Glomerular visceral epithelial cell (primary cell): ENCODE results near the gene EXOC7.
"Not testable (repeated sequence)": the region's sequence is repeated elsewhere in the genome, so short reads cannot be mapped to it uniquely, and the experiment has no call there.

ENCODE experiments used
- DNase-seq: peaks from one replicate; pipeline ENCODE4 v3.0.0-alpha.2; 2016; ENCODE audit errors: extremely low spot score

The EXOC7 gene

DNA sequence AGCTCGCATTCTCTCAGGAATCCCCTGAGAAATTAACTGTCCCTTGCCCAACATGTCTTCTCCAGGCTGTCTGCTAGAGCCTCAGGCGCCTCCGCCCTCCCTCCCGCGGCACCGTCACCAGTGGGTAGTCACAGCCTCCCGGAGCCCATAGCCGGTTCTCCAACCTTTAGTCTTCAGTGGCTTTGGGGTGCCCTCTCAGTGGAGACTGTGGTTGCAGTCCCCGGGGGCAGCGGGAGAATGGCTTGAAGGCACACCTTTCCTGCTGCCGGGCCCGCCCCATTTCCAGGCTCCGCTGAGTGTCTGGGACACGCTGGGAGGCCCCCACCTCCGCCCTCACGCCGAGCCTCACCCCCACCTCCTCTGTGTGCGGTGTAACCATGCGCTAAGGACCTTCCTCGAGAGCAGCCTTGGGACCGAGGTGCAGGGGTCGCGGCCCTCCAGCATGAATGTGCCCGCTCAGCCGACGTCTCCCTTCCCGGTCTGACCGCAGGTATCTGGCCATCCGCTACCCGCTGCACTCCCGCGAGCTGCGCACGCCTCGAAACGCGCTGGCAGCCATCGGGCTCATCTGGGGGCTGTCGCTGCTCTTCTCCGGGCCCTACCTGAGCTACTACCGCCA, 27.3 kb downstream of the EXOC7 start:
- DNase-seq = no peak

DNA sequence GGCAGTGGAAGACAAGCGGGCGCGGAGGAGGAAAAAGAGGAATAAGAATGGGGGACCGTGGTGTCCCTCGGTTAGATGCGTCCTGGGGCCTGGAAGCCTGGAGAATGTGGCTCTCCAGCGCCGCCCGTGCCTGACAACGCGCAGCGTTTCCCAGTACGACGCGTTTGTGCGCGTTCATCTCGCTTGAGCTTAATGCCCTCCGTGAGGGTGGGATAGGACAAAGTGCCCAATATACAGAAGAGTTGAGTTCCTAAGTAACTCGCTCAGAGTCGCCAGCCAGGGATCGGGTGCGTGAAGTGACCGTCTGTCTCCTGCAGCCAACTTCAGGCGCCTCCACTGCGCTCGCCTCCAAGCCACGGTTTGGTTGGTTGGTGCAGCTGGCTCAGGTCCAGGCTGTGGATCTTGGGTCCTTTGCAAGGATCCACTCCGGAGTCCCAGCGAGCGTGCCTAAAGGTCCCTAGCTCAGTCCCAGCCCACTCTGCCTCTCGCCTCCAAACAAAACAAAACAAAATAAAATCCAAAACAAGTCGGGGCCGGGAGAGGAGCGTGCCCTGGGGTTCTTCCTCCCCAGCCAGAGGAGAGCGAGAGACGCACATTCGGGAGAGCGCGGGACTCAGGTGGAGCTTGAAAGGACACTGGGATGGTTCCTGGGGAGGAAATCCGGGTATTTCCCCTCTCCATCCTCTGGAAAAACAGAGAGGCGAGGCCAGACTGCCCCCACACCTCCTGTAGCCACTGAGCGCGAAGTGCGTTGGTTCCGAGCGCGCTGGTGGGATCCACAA, 28.0 kb downstream of the EXOC7 start:
- no peak for DNase-seq

DNA sequence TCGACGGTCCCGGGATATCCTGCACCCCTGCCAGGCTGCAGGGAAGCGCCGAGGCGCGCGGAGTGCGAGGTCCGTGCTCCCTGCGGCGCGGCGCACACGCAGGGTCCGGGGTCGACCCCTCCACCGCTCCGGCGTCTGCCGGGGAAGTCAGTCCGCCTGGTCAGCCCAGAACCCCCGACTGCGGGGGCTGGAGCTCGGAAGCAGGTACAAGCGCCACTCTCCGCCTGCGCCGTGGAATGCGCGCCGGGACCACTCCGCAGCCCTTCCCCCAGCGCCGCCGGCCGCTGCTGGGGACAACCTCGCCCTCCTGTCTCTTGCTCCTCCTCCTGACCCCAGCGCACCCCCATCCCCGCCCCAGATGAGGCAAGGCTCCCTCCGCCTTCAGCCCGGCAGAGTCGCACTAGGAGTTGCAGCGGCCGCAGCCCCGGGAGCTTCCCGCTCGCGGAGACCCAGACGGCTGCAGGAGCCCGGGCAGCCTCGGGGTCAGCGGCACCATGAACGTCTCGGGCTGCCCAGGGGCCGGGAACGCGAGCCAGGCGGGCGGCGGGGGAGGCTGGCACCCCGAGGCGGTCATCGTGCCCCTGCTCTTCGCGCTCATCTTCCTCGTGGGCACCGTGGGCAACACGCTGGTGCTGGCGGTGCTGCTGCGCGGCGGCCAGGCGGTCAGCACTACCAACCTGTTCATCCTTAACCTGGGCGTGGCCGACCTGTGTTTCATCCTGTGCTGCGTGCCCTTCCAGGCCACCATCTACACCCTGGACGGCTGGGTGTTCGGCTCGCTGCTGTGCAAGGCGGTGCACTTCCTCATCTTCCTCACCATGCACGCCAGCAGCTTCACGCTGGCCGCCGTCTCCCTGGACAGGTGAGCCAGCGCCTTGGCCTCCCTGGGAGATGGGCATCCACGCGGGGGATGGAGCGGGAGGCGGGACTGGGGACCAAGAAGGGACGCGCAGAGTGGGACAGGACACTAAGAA, 28.9 kb downstream of the EXOC7 start, which contains the start of gene GALR2:
GALR2 (plus strand) TSS at position 392 of the 974 bp plus-strand sequence; CDS start at position 495, 103 bp downstream.
- no peak for DNase-seq

DNA sequence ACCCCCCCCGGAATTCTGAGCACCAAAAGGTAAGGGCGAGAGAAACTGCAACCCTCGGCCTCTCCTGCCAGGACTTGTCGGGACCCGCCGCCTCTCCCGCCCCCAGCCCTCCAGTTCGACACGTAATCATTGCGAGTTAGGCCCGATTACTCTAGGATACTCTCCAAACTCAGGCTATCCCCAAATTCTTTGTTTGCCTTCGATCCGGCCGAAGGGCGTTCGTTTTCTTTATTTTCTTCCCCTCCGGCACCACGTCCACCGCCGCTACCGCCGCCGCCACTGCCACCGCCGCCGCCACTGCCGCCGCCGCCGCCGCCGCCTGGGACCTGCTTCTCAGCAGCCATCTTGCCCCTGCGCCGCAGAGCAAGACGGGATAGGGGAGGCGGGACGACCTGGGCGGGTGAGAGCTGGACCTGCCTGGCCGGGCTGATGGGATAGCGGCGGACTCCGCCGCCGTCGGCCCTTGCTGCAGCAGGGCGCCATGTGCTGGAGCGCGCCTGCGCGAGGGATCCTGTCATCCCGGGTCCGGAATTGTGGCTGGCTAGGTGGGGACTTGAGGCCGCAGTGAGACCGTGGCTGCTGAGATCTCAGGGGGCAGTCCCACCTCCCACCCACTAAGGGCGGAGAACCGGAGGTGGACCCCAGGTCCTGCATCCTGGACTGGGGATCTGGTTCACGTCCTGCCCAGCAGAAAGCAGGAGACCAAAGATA, 31.3 kb downstream of the EXOC7 start, which contains the start of gene SRP68:
SRP68 (minus strand) TSS at position 370 of the 711 bp plus-strand sequence; CDS start at position 344, 26 bp downstream.
- DNase-seq = peak; percentile 92

DNA sequence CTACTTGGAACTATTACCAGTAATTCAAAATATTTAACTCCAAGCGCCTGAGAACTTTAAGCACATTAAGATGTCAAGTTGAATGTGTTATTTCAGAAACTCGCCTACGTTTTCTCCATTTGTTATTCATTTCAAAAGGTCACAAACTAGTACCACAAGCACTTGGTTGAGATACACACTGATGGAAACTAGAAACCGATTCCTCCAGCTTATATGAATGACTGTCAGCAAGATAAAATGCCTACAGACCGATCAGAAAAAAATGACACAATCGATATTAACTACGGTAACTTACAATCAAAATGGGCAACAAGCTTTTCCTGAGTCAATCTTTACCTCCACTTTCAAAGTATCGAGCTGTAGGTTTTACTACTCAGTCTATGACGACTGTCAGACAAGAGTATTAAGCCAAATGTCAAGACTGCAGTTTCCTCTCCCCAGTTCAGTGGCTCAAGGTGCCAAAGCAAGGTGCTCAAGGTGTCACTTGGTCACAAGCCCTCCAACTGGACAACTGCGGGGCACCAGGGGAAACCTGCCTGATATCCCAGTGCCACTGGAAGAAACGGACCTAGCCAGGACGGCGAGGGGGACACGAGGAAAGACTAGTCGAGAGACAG, 31.9 kb downstream of the EXOC7 start:
- no peak for DNase-seq

DNA sequence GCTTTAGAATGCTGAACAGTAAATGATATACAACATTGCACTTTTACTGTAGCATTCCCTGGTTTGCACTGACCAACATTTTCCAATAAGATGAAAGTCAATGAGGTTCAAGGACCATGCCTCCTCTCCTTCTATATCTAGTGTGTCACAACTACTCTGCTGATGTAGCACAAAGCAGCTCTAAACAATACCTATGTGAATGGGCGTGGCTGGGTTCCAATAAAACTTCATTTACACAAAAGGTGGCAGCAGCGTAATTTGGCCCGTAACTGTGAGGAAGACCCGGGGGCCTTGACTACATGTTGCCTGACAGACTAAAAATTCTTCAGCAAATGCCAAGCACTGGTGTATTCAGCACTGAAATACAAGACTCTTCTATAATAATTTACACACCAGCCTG, 37.8 kb downstream of the EXOC7 start:
- no peak for DNase-seq

DNA sequence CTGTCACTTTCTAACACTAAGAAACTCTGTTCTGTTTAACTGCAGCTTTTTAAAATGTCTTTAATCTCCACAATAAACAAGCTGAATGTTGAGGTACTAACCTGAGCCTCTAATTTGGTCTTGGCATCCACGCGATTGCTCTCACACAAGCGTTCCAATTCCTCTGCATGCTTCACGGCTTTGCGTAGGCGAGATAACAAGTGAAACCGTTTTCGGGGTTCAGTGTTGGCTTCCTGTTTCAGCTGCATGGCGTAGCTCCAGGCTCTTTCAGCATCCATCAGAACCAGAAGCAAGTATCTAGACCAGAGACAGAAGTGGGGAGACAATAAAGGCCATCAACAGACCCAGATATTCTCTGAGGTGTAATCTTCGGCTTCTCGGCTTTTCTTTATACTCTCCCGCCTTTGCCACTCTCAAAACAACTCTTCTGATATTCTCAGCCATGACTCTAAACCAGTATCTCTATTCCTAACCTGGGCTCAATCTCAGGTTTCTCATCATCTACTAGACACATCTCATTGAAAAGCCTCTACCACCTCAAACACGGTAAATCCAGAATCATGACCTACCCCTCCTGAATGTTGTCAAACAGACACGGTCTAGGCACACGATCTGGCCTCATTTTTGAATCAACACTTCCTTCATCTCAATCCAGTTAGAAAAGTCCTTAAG, 39.6 kb downstream of the EXOC7 start:
- no peak for DNase-seq

DNA sequence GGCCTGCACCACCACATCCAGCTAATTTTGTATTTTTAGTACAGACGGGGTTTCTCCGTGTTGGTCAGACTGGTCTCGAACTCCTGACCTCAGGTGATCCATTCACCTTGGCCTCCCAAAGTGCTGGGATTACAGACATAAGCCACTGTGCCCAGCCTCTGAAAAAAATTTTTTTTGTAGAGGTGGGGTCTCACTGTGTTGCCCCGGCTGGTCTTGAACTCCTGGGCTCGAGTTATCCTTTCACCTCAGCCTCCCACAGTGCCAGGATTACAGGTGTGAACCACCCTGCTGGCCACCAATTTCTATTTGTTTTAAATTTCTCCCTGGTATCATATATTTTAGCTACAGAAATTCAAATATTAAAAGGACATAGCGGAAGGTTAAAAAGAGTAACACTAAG, 45.3 kb downstream of the EXOC7 start:
- not testable (repeated sequence) for DNase-seq

DNA sequence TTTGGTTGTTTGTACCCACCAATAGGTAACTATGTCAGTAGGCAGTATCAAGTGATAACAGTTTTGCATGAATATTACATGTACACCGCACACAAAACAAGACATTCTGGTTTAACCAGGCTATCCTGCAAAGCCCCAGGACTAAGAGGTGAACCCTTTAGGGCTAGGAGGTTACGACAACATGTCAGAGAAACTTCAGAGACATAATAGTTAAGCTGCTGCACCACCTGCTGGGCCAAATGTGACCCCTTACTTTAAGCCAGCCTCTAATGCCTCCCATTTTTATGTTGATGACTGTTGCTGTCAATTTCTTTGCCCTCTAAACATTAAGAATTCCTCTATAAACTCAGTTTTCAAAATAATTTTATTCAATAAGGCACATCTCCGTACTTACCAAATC, 46.7 kb downstream of the EXOC7 start:
- DNase-seq = no peak

DNA sequence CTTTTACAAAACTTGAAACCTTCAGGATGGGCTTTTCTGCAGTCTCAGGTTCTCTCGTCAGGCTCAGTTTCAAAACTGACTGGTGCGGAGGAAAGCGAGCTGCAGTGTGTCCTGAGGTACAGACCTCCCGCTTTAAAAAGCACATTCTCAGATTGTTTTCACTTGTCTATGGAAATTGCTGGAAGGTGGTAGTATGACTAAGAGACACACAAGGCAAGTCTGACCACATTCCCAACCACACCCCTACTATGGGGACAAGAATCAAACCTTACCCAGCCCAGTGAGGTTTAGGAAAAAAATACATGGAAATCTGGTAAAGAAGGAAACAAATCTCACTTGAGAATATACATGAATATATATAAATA, 49.5 kb downstream of the EXOC7 start:
- DNase-seq = peak; percentile 47

DNA sequence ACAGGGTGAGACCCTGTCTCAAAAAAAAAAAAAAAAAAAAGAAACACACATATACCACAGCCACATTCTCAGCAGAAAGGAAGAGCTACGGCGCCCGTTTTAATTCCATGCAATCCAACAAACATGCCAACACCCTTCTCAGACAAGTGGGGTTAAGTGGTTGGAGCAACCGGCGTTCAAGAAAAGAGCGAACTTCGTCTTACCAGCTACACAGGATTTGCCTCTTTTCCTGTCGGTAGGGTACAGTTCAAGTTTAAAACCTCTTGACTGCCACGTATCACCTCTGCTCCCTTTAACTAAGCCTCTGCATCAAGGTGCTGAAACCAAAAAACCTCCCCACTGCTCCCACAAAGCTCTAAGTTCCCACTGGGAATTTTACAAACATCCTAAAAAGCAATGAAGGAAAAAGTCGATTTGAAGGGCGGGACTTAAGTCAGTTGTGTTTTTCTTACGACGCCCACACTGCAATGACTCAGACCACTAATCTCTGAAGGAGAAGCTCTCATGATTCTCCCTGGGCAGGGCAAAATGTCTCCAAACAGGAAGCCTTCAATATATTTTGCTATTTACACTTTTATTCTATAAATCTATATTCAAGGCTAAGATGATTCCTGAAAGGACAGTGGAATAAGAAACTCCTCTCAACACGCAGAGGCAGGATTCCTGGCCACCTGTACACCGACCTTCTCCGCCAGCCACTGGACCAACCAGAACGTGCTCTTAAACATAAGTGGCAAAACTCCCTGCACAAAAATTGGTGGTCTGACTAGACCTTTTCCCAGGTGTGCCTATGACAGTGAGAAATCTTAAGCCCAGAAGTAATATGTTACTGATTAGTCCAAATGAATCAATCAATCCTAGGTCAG, 50.1 kb downstream of the EXOC7 start:
- DNase-seq = peak; percentile 60

DNA sequence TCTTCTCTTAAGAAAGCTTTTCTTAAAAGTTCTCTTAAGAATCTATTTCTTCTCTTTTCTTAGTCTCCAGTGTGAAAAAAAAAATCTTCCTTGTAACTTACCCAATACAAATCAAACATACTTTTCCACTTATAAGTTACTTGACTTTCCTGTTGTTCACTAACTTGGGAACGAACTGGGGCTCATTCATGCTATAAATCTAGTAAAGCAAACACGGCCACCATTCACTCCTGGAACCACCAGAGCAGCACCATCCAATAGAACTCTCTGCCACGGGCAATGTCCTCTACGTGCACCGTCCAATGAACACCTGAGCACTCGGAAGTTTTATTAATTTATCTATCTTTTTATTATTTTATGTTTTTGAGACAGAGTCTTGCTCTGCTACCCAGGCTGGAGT, 52.0 kb downstream of the EXOC7 start:
- peak; percentile 54 for DNase-seq

DNA sequence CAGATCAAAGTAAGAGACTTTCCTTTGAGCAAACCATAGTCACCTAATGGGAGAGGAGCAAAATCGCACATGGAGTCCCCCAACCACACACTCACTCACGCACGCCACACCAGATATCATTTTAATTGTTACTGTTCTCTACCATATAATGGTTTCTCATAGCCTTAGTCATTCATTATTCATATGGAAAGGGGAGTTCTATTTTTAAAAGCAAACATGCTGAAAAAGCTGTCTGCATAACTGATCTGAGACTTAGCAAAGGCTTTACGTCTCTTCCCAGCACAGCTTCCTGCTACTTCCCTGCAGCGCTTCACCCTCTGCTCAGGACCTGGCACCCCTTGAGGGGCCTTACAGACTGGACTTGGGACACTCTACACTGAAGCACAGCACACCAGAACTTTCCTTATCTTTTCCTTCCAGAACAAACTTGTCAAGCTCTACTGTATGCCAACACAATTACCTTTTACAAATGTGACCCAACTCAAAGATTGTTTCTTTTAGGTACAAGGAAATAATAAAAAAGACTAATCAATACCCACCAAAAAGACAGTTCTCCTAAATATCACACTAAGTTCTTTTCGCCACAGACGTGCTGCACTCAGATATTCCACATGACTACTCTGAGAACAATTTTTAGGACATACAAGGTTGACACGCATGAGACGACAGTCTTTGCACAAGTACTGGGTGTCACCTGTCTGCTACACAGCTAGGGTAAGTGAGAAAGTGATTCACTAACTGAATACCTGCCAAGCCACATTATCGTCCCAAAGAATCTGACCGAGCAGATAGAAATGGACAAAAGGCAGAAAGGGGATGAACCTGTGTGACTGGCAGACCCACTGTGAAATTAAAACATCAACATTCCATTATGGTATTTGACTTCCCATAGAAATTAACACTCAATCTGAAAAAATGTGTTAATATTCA, 52.8 kb downstream of the EXOC7 start:
- DNase-seq = peak; percentile 92

DNA sequence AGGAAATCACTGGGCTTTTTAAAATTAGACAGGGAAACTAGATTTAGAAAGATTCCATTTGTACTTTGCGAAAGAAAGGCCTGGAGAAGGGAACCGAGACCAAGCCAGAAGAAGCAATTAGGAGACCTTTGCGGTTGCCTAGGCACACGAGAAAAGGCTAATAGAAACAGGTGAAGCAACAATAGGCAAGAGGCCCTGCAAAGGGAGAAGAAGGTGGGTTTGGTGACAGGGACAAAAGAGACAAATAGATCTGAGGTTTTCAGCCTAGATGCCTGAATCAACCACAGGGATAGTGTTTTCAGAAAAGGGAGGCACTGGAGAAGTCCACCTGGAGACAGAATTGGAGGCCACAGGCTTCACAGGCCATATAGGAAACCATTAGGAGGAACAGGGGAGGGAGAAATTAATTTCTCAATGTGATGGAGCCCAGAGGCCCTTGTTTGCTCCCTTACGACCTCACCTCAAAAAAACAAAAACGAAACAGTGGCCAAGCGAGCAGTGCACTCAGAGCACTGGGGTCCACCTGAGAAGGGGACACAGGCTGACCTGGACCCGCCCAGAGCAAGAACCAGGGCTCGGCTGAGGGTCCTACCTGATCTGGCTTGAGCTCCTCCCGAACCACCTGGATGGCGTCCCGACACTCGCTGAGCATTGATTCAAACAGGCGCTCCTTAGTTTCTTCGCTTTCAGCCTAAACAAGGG, 53.6 kb downstream of the EXOC7 start:
- no peak for DNase-seq

DNA sequence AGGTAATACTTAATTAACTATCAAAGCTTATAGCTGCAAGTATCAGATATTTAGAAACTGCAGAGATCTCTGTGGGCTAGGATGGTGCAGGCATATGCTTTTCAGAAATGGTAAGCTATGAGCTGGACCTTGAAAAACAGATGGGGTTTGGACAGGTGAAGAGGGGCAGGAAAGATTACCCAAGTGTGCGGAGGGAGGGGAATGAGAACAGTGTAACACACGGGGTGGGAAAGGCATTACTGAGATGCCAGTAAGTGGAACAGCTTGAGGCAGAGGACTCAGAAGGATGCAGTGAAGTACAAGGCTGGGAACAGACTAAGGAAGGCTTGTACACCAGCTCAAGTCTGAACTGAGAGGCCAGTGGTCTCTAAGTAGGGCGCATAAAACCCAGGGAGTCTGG, 54.3 kb downstream of the EXOC7 start:
- DNase-seq = peak; percentile 28

DNA sequence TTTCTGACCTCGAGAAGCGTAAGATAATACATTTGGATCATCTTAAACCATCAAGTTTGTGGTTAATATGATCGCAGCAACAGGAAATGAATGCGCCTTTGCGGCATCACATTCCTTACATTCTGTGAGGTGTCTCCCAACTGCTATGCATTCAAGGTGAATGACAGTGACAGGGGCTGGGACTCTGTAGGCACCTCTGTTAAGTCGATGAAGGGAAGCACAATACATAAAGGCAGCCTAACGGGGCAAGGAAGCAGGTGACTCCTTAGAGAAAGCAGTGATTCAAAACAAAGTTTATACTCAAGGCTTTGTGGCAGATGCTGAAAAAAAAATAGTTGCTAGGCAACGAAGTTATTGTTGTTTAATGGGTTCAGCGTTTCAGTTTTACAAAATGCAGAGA, 54.9 kb downstream of the EXOC7 start:
- DNase-seq = peak; percentile 91

DNA sequence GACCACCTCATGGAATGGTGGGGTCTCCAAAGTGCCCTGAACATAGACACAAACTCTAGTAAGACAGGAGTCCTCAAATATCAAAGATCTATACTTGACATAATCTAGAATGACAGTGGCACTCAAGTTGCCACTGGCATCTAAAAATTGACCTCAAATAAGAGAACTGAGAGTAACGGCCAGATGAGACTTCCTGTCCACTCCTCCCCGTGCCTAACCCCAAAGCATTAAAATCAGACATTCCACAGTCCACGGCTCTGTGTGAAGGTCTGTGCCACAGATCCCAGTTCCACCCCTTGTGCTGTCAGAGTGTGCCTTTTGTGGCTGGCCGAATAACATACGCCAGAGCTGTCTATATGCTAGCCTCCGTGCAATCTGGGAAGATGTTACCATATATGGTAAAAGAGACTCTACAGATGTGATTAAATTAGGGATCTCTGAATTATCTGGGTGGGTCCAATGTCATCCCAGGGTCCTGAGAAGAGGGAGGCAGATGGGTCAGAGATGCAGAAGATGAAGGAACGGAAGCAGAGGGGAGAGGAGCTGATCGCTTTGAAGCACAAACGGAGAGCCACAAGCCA, 55.5 kb downstream of the EXOC7 start:
- DNase-seq = peak; percentile 32
